DMS153 treated with DMSO at 0.1 percent for 48 hours (cell line): ENCODE data around the gene MYO9A.

Source experiments
- DNase-seq: peaks from one replicate; lab custom pipeline; 2025; ENCODE audit not compliant: unreplicated experiment; lab: John Stamatoyannopoulos, UW

The MYO9A gene

DNA sequence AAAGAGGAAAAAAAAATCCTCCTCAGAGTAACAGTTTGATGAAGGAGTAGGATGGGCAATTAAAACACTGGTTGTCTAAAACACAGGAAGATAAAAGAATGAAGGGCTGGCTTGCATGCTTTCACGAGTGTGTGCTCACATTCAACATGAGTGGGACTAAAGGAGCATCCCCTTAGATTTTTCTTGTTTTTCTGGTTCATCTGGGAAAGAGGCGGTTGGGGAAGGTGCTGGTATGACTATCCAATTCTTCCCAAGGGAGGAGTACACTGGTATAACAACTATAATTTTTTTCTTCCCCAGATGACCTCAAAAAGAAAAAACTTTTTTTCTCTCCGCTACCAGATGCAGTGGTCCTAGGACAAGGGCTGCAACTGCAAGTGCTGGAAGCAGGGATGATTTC, 143.7 kb downstream of the MYO9A start:
- DNase-seq: no peak

- DNase-seq: no peak
Measured at GRCh38 chr15:71973366-71973765, 144.6 kb downstream of the MYO9A start.

DNA sequence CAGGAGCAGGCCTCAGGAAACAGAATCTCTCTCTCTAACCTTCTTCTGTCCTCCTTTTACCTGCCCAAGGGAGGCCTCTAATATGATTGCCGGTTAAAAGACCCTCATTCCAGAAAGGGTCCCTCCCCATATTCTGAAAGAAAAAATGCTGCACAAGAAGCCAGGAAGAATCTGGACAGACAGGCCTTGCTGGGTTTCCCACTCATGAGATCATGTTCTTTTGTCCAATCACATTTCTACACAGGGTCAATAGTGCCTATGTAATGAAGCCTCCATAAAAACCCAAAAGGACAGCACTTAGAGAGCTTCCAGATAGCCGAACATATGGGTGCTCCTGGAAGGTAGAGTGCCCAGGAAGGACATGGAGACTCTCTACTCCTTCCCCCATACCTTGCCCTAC, 146.0 kb downstream of the MYO9A start:
- DNase-seq: no peak

DNA sequence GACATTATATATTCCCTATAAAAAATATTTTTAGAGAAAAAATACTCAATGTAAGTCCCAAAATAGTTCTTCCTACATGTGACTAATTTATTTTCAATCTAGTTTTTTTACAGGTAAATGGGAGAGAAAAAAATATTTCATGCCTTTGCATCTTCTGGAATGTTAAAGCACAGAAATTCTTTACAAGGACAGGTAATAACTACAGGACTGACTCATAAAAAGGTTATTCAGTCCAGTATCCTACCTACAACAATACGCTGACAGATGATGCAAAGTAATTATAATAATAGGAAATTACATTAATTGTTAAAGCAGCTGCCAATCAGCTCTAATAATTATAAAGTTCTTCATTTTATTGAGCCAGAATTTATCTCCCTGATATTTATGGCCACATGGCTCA, 147.5 kb downstream of the MYO9A start:
- no peak for DNase-seq

GRCh38 chr15:71962537-71962936, 155.4 kb downstream of the MYO9A start:
- no peak for DNase-seq

DNA sequence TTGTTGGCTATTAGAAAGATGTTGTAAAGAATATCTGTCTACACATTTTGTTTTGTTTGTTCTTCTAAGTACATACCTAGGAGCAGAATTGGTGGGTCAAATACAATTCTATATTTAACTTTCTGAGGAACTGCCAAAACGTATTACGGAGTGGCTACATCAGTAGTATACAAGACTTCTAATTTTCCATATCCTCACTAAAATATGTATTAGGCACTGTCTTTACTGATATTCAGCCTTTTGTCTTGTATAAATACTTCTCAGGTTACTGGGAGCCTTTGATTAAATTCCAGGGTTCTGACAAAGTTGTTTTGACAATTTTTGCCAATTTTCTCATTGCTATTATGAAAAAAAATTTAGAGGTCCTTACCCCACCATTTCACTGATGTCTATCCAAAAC, 160.9 kb downstream of the MYO9A start:
- DNase-seq: no peak

DNA sequence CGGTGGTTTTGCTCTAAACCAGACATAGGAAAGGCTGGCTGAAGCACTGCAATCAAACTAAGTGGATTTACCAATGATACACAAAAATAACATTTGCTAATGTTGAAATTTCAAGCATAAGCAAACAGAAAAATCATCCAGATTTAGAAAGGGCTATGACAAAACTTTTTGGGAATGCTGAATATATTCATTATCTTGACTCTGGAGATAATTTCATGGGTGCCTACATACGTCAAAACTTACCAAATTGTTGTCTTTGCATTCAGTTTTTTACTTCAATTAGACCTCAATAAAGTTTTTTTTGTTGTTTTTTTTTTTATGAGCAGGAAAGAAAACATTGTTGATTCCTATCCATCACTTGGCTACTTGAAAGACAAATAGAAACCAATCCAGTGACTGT, 166.8 kb downstream of the MYO9A start:
- DNase-seq: no peak

- no peak for DNase-seq
Measured at GRCh38 chr15:71945012-71945411, 172.9 kb downstream of the MYO9A start.

GRCh38 chr15:71943806-71944205, 174.1 kb downstream of the MYO9A start:
- no peak for DNase-seq

DNA sequence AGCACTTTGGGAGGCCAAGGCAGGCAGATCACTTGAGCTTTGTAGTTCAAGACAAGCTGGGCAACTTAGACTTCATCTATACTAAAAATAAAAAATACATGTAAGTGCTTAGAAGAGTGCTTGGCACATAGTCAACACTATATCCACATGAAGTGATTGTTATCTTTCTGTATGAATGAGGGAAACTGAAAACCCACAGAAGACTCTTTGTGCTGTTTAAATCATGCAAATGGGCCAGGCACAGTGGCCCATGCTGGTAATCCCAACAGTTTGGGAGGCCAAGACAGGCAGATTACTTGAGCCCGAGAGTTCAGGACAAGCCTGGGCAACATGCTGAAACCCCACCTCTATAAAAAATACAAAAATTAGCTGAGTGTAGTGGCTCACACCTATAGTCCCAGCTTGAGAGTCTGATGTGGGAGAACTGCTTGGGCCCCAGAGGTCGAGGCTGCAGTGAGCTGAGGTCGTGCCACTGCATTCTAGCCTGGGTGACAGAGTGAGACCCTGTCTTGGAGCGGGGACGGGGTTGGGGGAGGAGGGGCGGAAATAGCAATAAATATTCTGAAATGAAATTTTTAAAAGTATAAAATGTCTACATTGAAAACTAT, 177.9 kb downstream of the MYO9A start:
- no peak for DNase-seq

- DNase-seq: no peak
Measured at GRCh38 chr15:71937650-71938311, 180.2 kb downstream of the MYO9A start.

GRCh38 chr15:71934446-71934845, 183.5 kb downstream of the MYO9A start:
- no peak for DNase-seq

DNA sequence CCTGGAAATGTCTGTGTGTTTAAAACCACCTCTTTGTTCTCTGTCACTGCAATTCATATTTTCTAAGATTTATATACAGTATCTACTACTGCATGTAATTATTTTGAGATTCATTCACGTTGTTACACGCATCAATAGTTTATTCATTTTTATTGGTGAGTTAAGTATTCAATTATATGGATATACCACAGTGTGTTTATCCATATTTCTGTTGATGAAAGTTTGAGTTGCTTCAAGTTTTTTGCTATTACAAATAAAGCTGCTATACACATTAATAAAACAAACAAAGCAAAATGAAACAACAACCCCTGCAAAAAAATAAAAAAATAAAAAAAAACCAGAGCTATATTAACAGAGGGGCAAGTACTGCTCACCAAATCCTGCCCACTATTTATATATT, 185.3 kb downstream of the MYO9A start:
- DNase-seq: no peak

DNA sequence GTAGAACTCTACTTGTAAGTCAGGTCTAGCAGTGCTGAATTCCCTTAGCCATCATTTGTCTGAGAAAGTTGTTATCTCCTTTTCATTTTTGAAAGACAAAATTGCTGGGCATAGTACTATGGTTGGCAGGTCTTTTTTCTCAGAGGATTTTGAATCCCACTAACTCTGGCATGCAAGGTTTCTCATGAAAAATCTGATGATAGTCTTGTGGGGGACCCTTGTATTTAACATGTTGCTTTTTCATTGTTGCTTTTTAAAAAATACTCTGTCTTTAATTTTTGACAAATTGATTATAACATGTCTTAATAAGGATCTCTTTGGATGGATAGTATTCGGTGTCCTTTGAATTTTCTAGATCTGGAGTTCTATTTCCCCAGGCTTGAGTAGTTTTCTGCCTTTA, 186.7 kb downstream of the MYO9A start:
- DNase-seq: no peak

GRCh38 chr15:71925145-71925544, 192.8 kb downstream of the MYO9A start:
- DNase-seq: no peak

- no peak for DNase-seq
Measured at GRCh38 chr15:71921191-71921590, 196.8 kb downstream of the MYO9A start.

GRCh38 chr15:71920573-71920972, 197.4 kb downstream of the MYO9A start:
- no peak for DNase-seq

DNA sequence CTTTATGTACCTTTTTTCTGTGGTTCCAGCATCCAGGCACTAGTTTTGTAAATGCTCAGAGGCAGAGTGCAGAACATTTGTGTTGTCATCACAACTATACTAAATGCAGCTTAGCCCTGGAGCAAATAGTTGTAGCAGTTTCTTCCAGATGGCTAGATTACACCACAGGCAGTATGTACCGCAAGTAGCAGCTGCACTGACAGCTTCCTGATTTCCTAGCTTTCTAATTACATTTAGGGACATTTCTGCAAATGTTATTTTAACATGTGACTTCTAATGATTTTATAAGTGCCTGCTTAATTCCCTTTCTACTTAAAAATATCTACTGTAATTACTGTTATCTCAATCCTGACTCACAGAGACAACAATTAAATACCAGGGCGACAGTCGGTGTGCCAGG, 201.1 kb downstream of the MYO9A start:
- no peak for DNase-seq

- DNase-seq: no peak
Measured at GRCh38 chr15:71914092-71914491, 203.9 kb downstream of the MYO9A start.

DNA sequence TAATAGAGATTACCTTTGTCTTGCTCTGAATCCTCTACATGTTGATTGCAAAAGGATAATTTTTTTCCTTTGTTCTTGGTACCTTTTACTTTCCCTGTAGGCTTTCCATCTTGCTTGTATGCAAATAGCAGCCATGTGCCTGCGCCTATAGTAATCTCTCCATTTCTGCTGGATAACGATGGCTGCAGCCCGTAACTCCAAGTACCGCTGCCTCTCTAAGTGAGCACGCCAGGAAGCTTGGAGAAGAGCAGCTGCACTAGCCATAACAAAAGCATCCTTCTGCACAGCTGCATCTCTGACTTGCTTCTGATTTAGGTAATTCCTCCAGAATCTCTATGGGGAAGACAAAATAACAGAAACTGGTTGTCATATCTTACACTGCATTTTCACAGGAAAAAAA, 218.3 kb downstream of the MYO9A start:
- DNase-seq: no peak

- DNase-seq: no peak
Measured at GRCh38 chr15:71893691-71894090, 224.3 kb downstream of the MYO9A start.

DNA sequence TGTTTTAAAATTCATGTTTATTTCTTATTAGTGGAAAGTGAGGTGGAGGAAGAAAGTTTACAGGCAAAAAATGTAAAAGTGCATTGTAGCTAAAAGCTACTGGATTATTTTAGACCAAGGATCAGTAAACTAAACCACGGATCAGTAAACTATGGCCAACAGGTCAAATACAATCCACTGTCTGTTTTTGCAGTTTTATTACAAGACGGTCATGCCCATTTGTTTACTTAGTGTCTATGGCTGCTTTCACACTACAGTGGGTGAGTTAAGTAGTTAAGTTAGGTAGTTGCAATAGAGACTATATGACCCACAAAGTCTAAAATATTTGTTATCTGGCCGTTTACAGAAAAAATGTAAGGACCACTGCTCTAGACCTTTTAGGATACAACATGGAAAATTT, 225.6 kb downstream of the MYO9A start:
- no peak for DNase-seq

GRCh38 chr15:71891026-71891425, 226.9 kb downstream of the MYO9A start:
- no peak for DNase-seq
